Epithelial cell of esophagus (primary cell): ENCODE data around the gene SENP8.
A peak's percentile ranks its signal among the peaks of the same experiment; 100 is the strongest.

ENCODE experiments used
- DNase-seq: peaks from one replicate; pipeline ENCODE4 v3.0.0; 2010; ENCODE audit warnings: low read depth
- H3K4me3 ChIP-seq: 2 replicates; pipeline ENCODE4 v1.5.1; 2011; ENCODE audit warnings: mild to moderate bottlenecking, low read length, control low read depth
- TF ChIP-seq, protein P1 (sequence below): IDR thresholded peaks from 2 replicates; pipeline ENCODE4 v1.5.1; 2011; ENCODE audit warnings: low read depth, mild to moderate bottlenecking, low read length, control low read depth, inconsistent platforms; ENCODE audit not compliant: insufficient read depth; ENCODE audit errors: missing control alignments

The SENP8 gene

DNA sequence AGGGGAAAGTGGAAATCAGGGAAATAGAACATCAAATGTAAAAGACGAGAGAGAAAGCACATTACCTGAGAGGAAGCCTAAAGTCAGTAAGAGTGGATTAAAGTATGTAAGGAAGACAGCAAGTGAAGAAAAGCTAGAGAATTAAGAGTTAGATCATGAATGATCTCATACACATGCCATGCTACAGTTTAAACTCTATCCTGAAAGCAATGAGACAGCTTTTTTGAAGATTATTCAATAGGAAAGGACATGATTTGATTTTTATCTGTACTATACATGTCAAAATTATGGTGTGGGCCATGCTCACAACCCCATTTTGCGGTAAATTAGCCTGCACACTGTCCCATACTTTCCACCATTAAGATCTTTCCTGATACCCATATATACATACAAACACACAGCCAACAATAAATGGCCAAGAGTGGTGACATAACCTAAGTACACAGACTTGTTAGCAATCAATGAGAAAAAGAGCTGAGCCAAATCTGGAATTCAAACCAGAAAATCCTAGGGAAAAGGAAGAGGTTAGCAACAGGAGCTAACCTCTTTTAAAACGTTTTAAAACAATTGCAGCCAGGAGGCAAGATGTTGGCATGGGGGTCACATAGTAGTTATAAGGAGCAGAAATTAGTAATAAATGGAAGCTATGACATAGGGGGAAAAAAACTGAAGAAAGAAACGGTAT lies 4.7 kb upstream of the SENP8 start:
- no peak for DNase-seq
- H3K4me3 ChIP-seq: no peak overlapping the region
- TF ChIP-seq, protein P1, sequence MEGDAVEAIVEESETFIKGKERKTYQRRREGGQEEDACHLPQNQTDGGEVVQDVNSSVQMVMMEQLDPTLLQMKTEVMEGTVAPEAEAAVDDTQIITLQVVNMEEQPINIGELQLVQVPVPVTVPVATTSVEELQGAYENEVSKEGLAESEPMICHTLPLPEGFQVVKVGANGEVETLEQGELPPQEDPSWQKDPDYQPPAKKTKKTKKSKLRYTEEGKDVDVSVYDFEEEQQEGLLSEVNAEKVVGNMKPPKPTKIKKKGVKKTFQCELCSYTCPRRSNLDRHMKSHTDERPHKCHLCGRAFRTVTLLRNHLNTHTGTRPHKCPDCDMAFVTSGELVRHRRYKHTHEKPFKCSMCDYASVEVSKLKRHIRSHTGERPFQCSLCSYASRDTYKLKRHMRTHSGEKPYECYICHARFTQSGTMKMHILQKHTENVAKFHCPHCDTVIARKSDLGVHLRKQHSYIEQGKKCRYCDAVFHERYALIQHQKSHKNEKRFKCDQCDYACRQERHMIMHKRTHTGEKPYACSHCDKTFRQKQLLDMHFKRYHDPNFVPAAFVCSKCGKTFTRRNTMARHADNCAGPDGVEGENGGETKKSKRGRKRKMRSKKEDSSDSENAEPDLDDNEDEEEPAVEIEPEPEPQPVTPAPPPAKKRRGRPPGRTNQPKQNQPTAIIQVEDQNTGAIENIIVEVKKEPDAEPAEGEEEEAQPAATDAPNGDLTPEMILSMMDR: no peak

GRCh38 chr15:72116731-72117485 lies 1.3 kb upstream of the SENP8 start:
- peak overlapping the region; percentile 94 for H3K4me3 ChIP-seq
- peak; percentile 19 for DNase-seq
- TF ChIP-seq, protein P1: no peak

DNA sequence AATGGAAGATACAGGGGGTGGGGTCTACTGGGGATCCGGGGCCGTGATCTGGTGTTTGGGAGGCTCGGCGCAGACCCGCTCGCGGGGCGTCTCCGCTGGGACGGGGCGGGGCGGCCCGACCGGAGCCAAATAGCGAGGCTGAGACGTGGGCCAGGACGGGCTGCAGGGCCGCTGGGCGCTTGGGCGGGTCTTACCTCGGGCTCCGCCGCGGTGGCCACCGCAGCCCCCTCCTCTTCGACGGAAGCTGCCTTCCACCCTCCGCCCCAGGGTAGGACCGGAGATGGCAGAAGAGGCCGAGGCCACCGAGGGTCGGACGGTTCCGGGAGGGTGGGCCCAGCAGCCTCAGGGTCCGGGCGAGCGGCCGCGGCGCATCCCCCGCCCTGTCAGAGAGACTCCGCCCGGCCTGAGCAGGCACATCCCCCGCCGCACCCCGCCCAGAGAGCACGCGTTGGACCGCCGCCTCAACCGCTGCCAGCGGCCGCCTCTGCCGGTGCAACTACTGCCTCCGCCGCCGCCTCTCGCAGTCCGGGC lies 652 bp upstream of the SENP8 start:
- peak overlapping the region; percentile 94 for H3K4me3 ChIP-seq
- DNase-seq: peak; percentile 83
- TF ChIP-seq, protein P1: no peak

GRCh38 chr15:72124218-72124617 lies 6.0 kb downstream of the SENP8 start:
- H3K4me3 ChIP-seq: no peak overlapping the region
- TF ChIP-seq, protein P1: no peak
- no peak for DNase-seq

DNA sequence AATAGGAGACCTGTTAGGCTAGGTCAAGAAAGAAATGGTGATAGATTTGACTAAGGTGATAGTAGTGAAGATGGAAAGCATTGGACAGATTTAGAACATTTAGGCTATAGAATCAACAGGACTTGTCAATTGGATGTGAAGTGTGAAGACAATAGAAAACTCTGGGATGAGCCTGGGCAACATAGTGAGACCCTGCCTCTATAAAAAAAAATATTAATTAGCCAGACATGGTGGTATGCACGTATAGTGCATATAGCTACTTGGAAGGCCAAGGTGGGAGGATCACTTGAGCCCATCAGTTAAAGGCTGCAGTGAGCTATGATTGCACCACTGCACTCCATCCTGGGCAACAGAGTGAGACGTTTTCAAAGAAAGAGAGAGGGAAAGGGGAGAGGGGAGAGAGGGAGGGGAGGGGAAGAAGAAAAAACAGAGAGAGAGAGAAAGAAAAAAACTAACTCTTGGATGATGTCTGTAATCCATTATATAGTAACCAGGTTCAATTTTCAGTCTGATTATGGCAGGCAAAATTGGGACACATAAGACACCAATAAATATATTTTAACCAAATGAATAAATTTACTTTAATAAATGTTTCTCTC lies 9.6 kb downstream of the SENP8 start:
- DNase-seq: no peak
- H3K4me3 ChIP-seq: no peak overlapping the region
- TF ChIP-seq, protein P1: no peak

GRCh38 chr15:72128359-72128758 lies 10.2 kb downstream of the SENP8 start:
- H3K4me3 ChIP-seq: no peak overlapping the region
- TF ChIP-seq, protein P1: no peak
- DNase-seq: no peak
